ENCODE measurements around the gene TLR5. TPM values are rescaled to one million over a fixed set of nuclear protein-coding genes. Genes with fewer than 3 reads are reported as not detected.

Gene TLR5
- total RNA-seq, 1 experiment from 2014 or later = 0.21 TPM

GRCh38 chr1:223116950-223117349, 26.1 kb downstream of the TLR5 start:
- DNase-seq (ENCODE audit: low read depth, low spot score) = no peak
- H3K9me3 ChIP-seq (ENCODE audit: control insufficient read depth, insufficient read depth, low read depth, low read length) = no peaks in the 10 kb centered on the region
- H3K4me3 ChIP-seq (ENCODE audit: low read depth in 2 of 2, low read length in 2 of 2) = no peak overlapping the region
- CTCF ChIA-PET = no interaction called here
- no peak for ATAC-seq
- POLR2A ChIA-PET = interaction anchor here (0.6 kb wide), 1 partner anchor 8 kb away, joined by 3 read pairs; no protein-coding TSS in a partner anchor
- in situ Hi-C loops (cut with HindIII; ENCODE audit: low pct_unique_long_range_greater_than_20kb, low sequenced_read_pairs) (no loop called here), intact Hi-C loops (cut with micrococcal nuclease; ENCODE audit: unreplicated experiment) (no loop called here)
- no peaks in the 10 kb centered on the region for H3K4me1 ChIP-seq (ENCODE audit: control insufficient read depth, insufficient read depth, low read length)
- no peaks in the 10 kb centered on the region for H3K36me3 ChIP-seq (ENCODE audit: control insufficient read depth, insufficient read depth, low read length)
- H3K27me3 ChIP-seq (ENCODE audit: control insufficient read depth, insufficient read depth, low read length) = peaks cover 5% of the 10 kb centered on the region; the same call in 1 of the 2 replicates
- BruUV-seq (replicated peaks) = no TSS peak
- no peak for TF ChIP-seq SIN3A (IDR thresholded peaks at IDR 0.05; ENCODE audit: borderline replicate concordance, insufficient read depth, low read depth, low read length)
- no peak for TF ChIP-seq TCF7L2 (IDR thresholded peaks at IDR 0.05; ENCODE audit: low read depth, low read length)
- TF ChIP-seq CTCF (IDR thresholded peaks at IDR 0.05) = no peak
- no peak for TF ChIP-seq REST (IDR thresholded peaks at IDR 0.05; ENCODE audit: insufficient read depth in 1 of 2, low read depth in 2 of 2, low read length in 1 of 2)
- TF ChIP-seq POLR2AphosphoS5 (IDR thresholded peaks at IDR 0.05; ENCODE audit: low read depth, low read length) = no peak
- no peak overlapping the region for H3K27ac ChIP-seq (ENCODE audit: low read length)

DNA sequence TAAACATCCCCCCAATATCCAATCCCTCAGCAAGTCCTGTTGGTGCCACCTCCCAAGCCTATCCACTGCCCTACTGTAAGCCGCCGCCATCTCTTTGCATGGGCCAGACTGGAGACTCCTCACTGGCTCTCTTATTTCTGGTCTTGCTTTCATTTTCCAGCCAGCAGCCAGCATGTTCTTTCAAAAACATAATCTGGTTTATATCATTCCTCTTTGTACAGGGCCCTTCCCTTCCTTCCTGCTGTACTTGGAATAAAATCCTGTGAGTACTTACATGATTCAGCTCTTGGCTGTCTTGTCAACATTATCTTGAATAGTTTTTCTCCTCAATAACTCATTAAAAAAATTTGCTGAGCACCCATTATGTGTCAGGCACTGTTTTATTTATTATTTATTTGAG, 28.2 kb downstream of the TLR5 start:
- in situ Hi-C loops (cut with HindIII; ENCODE audit: low pct_unique_long_range_greater_than_20kb, low sequenced_read_pairs) = no loop called here
- no peak overlapping the region for H3K27ac ChIP-seq (ENCODE audit: low read length)
- ChIA-PET CTCF (no interaction called here), POLR2A (no interaction called here)
- no peaks in the 10 kb centered on the region for H3K36me3 ChIP-seq (ENCODE audit: control insufficient read depth, insufficient read depth, low read length)
- no peaks in the 10 kb centered on the region for H3K9me3 ChIP-seq (ENCODE audit: control insufficient read depth, insufficient read depth, low read depth, low read length)
- intact Hi-C loops (cut with micrococcal nuclease; ENCODE audit: unreplicated experiment) = no loop called here
- peaks cover 20% of the 10 kb centered on the region; the same call in 1 of the 2 replicates for H3K27me3 ChIP-seq (ENCODE audit: control insufficient read depth, insufficient read depth, low read length)
- H3K4me3 ChIP-seq (ENCODE audit: low read depth in 2 of 2, low read length in 2 of 2) = no peak overlapping the region
- TF ChIP-seq POLR2AphosphoS5 (IDR thresholded peaks at IDR 0.05; ENCODE audit: low read depth, low read length) (no peak), TCF7L2 (IDR thresholded peaks at IDR 0.05; ENCODE audit: low read depth, low read length) (no peak), CTCF (IDR thresholded peaks at IDR 0.05) (no peak), REST (IDR thresholded peaks at IDR 0.05; ENCODE audit: insufficient read depth in 1 of 2, low read depth in 2 of 2, low read length in 1 of 2) (no peak), SIN3A (IDR thresholded peaks at IDR 0.05; ENCODE audit: borderline replicate concordance, insufficient read depth, low read depth, low read length) (no peak)
- H3K4me1 ChIP-seq (ENCODE audit: control insufficient read depth, insufficient read depth, low read length) = no peaks in the 10 kb centered on the region
- BruUV-seq (replicated peaks) = no TSS peak
- DNase-seq (ENCODE audit: low read depth, low spot score) = no peak
- no peak for ATAC-seq

Data from Panc1 (cell line).